Measurements from ENCODE around the gene MFF.
A peak's percentile ranks its signal among the peaks of the same experiment; 100 is the strongest.
"Not testable (repeated sequence)": the region's sequence is repeated elsewhere in the genome, so short reads cannot be mapped to it uniquely, and the experiment has no call there.

MFF gene

DNA sequence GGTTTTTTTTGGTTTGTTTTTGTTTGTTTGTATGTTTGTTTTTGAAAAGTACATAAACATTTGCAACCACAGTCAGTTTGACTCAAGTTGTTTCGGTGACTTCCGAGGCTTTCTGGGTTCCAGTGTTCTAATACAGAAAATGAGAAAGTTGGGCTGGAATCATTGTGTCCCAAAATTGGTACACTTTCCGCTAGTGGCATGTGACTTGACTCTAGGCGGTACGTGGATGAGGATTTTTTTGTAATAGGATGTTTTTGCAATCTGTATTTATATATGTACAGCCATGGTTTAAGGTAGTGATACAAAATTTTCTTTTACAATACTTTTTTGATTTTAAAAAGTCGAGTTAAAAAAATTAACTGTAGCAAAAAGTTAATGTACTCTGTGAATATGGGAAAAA, 1.7 kb downstream of the MFF start:
- DNase-seq (ENCODE audit: low read depth, low spot score): no peak
- no peak overlapping the region for H3K27ac ChIP-seq

DNA sequence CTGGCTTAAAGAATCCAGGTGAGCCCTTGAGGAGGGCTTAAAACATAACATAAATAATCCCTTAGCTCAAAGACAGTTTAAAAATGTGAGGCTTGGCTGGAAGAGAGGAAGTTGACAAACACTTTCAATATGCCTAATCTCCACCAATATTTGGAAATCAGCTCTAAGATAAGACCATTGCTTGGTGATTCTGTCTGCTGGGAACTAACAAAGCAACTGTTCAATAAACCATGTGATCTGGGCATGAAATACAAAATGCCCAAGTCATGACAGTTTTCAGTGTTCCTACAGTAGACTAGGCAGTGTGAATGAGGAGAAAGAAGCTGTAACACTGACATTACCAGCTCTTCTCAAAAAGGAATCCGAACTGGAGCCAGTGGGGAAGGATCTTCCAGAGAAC, 10.7 kb downstream of the MFF start:
- H3K27ac ChIP-seq: no peak overlapping the region
- no peak for DNase-seq (ENCODE audit: low read depth, low spot score)

DNA sequence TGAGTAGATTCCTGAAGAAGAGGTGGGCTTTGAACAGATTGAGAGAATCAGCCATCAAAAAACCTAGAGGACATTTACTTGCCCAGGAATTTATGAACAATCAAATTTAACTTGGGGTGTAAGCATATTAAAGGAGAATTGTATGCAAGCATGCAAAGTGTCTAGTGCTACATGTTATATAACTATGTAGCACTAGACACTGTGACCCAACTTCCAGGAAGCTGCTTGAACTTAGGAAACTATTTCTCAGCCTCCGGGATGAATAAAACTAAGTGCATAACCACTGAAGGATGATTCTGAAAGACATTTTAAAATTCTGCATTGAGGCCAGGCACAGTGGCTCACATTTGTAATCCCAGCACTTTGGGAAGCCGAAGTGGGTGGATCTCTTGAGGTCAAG, 12.4 kb downstream of the MFF start:
- DNase-seq (ENCODE audit: low read depth, low spot score): no peak
- H3K27ac ChIP-seq: no peak overlapping the region

DNA sequence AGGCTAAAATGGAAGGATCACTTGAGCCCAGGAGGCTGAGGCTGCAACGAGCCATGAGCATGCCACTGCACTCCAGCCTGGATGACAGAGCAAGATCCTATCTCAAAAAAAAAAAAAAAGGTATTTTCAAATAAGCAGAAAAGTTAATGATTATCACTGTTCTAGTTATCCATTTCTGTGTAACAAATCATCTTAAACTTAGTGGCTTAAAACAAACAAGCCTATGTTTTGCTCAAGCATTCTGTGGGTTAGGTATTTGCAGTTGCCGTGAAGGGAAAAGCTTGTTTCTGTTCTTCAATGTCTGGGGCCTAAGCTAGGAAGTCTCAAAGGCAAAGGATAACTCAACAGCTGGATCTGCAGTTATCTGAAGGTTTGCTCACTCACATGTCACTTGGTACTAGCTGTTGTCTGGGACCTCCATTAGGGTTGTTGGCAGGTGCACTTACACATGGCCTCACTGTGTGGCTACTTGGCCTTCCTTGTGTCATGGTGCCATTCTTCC, 14.1 kb downstream of the MFF start:
- no peak for DNase-seq (ENCODE audit: low read depth, low spot score)
- no peak overlapping the region for H3K27ac ChIP-seq

DNA sequence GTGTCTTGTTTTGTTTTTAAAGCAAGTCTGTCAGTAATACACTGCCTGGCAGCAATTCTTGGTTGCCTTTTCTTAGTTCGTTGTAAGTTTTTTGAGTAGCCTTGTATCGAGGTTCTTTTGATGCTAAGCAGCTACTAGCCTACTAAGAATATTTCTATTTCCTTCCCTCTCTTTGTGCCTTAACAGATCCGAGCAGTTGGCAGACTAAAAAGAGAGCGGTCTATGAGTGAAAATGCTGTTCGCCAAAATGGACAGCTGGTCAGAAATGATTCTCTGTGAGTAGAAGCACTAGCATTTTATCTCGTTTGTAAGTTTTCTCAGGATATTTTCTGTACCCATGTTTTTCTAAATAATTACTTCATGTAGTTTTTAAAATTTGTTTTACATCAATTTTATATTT, 15.1 kb downstream of the MFF start:
- no peak for DNase-seq (ENCODE audit: low read depth, low spot score)
- no peak overlapping the region for H3K27ac ChIP-seq

DNA sequence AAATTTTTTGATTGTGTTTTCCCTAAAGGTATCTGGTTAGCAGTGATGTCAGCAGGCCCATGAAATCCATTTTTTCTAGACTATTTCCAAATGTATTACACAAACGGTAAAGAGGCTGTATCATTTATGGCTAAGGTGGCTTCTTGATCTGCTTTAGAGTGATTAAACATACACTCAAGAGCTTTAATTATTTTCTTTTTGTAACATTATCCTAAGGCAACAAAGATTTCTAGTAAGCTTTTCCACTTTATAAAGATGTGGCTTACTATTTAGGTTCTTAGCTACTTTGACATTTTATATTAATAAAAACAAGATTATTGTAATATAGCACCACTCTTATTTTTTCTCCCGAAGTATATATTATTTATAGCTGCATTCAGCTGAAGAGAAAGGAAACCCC, 16.5 kb downstream of the MFF start:
- H3K27ac ChIP-seq: no peak overlapping the region
- no peak for DNase-seq (ENCODE audit: low read depth, low spot score)

DNA sequence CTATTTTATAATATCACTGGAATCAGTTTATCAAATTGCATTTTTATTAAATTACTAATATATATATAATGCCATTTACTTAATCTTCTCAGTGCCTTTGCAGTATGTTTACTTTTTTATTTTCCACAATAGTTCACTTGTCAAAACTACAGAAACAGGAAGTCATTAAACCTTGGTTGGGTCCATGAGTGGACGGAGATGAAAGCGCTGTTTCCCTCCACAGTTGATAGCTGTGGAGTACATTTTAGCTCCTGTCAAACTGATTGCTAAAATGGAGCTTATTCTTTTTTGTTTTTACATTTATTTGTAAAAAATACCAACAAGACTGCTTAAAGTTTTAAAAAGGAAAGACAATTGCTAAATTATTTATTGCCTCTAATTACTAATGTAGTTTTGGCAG, 19.2 kb downstream of the MFF start:
- no peak for DNase-seq (ENCODE audit: low read depth, low spot score)
- H3K27ac ChIP-seq: no peak overlapping the region

DNA sequence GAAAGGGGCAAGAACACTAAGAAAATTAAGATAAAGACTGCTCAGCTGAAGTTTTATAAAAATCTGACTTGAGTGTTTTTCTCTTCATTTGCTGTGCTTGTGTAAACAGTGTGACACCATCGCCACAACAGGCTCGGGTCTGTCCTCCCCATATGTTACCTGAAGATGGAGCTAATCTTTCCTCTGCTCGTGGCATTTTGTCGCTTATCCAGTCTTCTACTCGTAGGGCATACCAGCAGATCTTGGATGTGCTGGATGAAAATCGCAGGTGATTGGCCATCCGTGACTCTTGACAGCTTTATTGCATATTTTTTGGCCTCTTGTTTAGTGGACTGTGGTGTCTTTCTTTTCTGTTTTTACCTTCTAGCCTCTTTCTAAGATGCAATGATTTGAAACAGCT, 22.1 kb downstream of the MFF start:
- DNase-seq (ENCODE audit: low read depth, low spot score): no peak
- H3K27ac ChIP-seq: no peak overlapping the region

DNA sequence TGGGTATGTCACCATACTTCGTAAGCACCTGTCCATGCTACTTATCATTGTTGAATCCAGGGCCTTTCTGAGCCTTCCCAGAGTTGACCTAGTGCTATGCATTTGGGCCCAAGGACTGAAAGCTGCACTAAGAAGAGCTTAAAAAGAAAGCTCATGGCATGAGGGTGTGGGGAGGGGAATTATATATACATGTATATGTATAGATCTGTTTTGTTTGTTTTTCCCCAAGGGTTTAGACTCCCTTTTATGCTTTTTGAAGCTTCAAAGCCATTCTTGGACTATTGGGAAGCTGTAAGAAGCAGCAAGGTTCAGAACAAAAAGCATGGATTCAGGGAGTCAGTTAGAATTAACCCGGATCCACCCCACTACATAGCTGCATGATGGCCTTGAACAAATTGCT, 23.3 kb downstream of the MFF start:
- no peak for DNase-seq (ENCODE audit: low read depth, low spot score)
- no peak overlapping the region for H3K27ac ChIP-seq

DNA sequence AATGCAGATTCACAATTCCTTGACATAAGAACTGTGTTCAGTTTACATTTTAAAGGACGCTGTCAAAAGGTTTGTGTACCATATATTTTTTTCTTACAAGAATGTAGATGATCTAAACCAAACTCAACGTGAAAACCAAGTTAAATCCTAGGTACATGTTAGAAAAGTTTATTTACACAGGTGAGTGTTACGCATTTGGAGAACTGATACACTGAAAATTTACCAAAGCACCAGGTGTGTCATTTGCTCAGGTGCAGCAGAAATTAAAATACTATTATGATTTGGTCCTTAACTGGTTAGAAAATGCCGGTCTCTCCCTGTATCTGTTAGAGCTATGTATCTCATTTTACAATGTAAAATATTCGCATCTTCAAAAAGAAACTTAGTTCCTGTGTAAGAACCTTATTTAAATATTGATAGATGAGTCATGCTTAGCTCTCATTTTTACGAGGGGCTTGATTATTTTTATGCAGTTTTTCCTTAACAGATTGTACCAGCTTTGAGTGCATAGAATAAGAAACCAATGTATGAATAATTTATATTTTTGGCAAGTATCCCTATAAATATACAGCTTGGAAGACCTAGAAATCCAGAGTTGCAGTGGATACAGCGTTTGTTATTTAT, 25.1 kb downstream of the MFF start:
- DNase-seq (ENCODE audit: low read depth, low spot score): no peak
- H3K27ac ChIP-seq: no peak overlapping the region

GRCh38 chr2:227351639-227352038, 26.6 kb downstream of the MFF start:
- no peak overlapping the region for H3K27ac ChIP-seq
- no peak for DNase-seq (ENCODE audit: low read depth, low spot score)

GRCh38 chr2:227360351-227360750, 35.3 kb downstream of the MFF start:
- no peak overlapping the region for H3K27ac ChIP-seq
- no peak for DNase-seq (ENCODE audit: low read depth, low spot score)

GRCh38 chr2:227363756-227364155, 38.7 kb downstream of the MFF start:
- DNase-seq (ENCODE audit: low read depth, low spot score): no peak
- no peak overlapping the region for H3K27ac ChIP-seq

GRCh38 chr2:227364585-227365263, 39.7 kb downstream of the MFF start:
- DNase-seq (ENCODE audit: low read depth, low spot score); H3K27ac ChIP-seq: not testable (repeated sequence)

DNA sequence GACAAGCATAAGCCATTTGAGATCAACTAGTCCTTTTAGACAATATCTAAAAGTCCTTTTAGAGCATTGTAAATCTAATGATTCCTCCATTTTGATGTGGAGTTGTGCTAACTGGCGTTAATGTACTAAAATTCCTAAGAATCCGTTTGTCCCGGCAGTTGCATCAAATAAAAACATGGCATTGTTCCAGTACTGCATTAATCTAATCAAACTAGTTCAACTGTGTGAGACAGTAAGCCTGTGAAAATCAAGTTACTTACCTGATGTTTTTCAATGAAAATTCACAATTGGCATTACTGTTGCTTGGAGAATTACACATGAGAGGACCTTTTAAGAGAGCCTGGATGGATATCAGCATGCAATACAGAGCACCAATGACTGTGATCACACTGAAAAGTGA, 40.8 kb downstream of the MFF start:
- no peak for DNase-seq (ENCODE audit: low read depth, low spot score)
- no peak overlapping the region for H3K27ac ChIP-seq

GRCh38 chr2:227366769-227367426, 41.8 kb downstream of the MFF start:
- no peak for DNase-seq (ENCODE audit: low read depth, low spot score)
- H3K27ac ChIP-seq: peak overlapping the region; percentile 3

- DNase-seq (ENCODE audit: low read depth, low spot score): no peak
- peak overlapping the region; percentile 3 for H3K27ac ChIP-seq
Measured at GRCh38 chr2:227367427-227367795, 42.4 kb downstream of the MFF start.

DNA sequence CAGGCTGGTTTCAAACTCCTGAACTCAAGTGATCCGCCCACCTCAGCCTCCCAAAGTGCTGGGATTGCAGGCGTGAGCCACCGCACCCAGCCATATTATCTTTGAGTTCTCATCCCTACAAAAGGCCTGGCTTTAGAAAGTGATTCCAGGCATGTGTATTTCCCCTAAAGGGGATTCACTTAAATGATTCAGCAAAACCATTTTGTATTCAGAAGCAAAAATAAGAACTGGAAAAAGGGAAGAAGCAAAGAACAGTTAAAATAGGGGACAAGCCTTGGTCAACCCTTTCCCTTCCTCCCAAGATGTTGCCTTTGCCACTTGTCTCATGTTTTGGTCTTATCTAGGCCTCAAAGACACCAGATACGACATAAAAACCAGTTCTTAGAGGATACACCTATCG, 43.5 kb downstream of the MFF start:
- no peak overlapping the region for H3K27ac ChIP-seq
- no peak for DNase-seq (ENCODE audit: low read depth, low spot score)

DNA sequence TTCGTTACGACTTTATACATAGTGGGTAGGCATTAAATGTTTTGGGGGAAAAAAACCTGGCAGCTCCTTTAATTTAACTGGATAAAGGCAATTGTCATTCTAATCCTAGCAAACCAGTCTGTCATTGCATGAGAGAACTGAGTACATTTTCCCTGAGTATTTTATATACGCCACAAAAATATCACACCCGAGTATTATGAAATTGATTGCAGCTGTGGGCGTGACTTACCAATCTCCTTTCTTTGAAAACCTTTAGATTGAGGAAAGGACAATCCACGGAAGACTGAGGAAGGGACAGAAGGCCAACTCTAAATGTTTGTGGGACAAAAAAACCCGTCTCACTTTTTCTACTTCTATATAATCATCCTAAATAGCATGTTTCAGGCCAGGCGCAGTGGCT, 45.0 kb downstream of the MFF start:
- DNase-seq (ENCODE audit: low read depth, low spot score): no peak

DNA sequence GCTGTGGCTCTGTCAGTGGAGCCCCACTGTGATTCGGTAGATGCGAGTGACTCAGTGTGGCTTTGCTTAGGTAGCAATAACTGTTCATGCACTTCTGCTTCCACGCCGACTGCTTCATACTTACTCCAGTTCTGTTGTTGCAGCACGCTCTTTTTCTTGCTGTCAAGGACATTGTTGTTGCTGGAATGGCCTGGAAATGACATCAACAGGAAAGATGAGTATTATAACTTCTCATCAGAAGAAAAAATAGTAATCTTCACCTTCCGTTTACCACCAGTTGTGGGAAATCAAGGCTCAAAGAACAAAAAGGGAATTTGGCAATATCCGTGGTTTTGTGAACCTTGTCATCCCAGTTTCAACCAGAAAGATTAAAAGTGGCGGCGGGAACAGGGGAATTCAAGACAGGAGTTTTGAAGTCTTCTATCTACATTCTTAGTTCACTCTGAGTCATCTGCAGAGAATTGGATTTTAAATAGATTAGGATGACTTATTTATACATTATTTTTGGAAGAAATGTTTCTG, 45.8 kb downstream of the MFF start:
- H3K27ac ChIP-seq: no peak overlapping the region
- DNase-seq (ENCODE audit: low read depth, low spot score): no peak

More for the DNA sequence above, 45.0 kb downstream of the MFF start:
- no peak overlapping the region for H3K27ac ChIP-seq

DNA sequence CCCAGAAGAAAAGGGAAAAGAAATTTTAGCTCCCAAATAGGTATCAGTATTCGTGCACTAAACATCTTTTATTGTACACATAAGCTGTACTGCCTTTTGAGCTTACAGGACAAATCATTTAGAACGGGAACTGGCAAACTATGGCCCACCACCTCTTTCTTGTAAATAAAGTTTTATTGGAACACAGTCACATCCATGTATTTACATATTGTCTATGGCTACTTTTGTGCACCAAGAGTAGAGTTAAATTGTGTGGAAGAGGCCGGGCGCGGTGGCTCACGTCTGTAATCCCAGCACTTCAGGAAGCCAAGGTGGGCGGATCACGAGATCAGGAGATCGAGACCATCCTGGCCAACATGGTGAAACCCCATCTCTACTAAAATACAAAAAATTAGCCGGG, 48.3 kb downstream of the MFF start:
- no peak overlapping the region for H3K27ac ChIP-seq
- DNase-seq (ENCODE audit: low read depth, low spot score): no peak
